Activated CD4-positive, alpha-beta T cell treated with anti-CD3 and anti-CD28 coated beads, Interleukin-2, amount 50 U/mL, for 24 hours (primary cell): ENCODE data around the gene ZNF19.
A peak's percentile ranks its signal among the peaks of the same experiment; 100 is the strongest.

Source experiments
- DNase-seq, 2 donors: peaks; one replicate each; pipeline ENCODE4 v3.0.0-alpha.2; 2020; ENCODE audit warnings: low read depth in 1 of 2, low spot score in 1 of 2

The ZNF19 gene

GRCh38 chr16:71491054-71491453 is 1.9 kb upstream of the ZNF19 start:
- DNase-seq: no peak

DNA sequence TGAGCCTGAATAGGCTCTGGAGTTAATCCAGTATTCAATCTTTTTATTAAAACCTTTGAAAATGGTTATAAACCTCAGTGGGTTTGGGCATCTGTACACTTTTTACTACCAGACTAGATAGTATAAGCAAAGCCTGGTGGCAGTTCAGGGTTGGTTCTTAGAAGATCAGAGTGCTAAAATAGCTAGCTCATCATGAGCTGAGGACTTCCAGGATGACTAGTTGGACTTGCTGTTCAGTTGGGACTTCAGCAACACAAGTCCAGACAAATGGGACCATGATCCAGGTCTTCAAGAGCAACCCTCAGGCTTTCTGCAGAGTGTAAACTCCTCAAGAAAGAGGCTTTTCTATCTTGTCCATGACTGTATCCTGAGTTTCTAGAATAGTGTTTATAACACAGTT is 1.2 kb upstream of the ZNF19 start:
- DNase-seq: no peak

GRCh38 chr16:71484006-71484893 is 4.9 kb downstream of the ZNF19 start:
- DNase-seq: peak; percentile 51 to 77

DNA sequence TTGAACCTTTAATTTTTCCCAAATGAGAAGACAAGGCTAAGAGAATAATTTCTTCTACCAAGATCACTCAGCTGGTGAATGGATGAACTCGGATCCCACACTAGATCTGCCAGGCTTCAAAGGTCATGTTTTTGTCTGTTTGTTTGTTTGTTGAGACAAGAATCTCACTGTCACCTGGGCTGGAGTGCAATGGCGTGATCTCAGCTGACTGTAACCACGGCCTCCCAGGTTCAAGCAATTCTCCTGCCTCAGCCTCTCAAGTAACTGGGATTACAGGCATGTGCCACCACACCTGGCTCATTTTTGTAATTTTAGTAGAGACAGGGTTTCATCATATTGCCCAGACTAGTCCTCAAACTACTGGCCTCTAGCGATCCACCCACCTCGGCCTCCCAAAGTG is 6.6 kb downstream of the ZNF19 start:
- DNase-seq: no peak

- no peak for DNase-seq
These were observed 8.2 kb downstream of the ZNF19 start for GRCh38 chr16:71480956-71481355.

- DNase-seq: no peak
These were observed 9.7 kb downstream of the ZNF19 start for GRCh38 chr16:71479420-71479819.

DNA sequence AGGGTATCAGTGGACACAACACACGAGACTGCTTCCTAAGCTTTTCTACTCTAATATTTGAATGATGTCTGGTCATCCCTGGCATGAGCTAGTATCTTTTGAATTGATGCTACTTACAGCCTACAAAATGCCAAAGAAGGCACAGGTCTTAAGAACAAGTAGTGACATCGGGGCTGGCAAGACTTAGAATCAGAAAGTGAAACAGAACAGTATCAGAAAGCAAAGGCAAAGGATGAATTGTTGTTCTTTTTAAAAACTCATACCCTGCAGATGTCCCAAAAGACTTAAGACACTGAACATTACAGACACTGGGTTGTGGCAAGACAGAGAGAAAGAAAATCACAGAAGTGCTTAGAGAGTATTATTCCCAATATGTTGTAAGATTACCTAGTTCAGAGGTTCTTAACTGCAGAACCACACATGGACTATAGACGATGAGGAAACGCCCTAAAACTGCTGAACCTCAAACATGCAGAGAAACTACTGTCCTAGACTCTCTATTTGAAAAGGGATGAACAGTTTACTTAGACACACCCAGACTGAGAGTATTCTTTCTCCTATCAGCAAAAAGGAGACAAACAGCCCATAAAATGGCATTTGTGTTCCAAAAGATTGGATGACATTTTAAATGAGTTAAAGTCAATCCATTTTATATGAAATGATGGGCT is 12.5 kb downstream of the ZNF19 start:
- DNase-seq: no peak

DNA sequence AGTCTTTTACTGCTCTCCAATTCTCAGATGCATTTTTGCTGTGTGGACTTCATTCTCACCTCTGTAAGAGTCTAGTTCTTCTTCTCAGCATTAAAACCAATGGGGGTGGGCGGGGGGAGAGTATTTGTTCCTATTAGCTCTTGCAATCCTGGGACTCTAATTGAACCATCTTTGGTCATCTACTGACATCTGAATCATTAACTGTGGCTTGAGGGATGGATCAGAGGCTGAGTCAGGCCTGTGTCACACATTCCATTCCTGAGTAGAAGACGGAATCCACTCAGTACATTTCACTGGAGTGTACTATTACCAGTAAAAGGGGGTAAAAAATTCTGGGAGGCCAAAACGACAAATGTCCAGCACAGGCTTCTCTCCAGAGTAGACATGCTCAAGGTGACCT is 14.3 kb downstream of the ZNF19 start:
- DNase-seq: no peak

GRCh38 chr16:71473891-71474290 is 15.2 kb downstream of the ZNF19 start:
- no peak for DNase-seq

DNA sequence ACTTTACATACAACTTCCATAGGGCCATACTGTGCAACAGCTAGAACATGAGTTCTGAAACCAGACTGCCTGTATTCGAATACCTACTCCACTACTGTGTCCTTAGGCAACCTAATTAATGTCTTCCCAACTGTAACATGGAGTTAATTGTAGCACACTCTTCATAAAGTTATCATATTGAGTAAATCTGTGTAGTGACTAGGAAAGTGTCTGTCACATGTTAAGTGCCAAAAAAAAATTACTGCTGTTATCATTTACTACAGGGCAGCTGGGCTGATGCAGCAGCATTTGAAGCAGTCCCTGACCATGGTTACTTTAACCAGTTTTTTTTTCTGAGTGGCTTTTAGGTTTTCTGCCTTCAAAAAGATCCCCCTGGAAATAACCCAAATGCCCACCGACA is 16.2 kb downstream of the ZNF19 start:
- no peak for DNase-seq

DNA sequence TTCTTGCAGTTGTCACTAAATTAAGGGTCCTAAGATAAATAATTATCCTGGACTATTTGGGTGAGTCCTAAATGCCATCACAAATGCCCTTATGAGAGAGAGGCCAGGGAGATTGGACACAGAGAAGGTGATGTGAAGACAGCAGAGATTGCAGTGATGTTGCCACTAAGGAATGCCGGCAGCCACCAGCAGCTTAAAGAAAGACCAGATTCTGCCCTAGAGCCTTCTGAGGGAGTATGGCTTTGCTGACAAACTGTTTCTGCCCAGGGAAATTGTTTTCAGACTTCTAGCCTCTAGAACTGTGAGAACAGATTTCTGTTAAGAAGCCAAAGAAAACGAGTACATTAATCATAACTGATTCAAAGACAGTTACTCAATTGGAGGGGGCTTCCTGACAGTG is 17.1 kb downstream of the ZNF19 start:
- no peak for DNase-seq

GRCh38 chr16:71467810-71468209 is 21.3 kb downstream of the ZNF19 start:
- peak in 1 of 2 donors; percentile 3 for DNase-seq

DNA sequence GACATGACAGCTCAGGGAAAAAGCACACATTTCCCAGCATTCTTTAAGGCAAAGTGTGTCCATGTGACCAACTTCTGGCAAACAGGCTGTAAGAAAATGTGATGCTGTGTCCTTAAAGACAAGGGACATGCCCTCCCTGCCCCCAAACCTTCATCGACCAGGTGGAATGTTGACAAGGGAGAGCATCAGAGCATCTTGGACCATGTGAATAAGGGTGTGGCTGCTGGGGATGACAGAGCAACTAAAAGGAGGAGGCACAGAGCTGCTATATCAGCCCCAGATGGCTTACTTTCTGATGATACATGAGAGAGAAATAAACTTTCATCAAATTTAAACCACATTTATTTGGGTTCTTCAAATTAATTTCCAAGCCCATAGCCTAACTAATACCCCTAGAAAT is 24.9 kb downstream of the ZNF19 start:
- no peak for DNase-seq

DNA sequence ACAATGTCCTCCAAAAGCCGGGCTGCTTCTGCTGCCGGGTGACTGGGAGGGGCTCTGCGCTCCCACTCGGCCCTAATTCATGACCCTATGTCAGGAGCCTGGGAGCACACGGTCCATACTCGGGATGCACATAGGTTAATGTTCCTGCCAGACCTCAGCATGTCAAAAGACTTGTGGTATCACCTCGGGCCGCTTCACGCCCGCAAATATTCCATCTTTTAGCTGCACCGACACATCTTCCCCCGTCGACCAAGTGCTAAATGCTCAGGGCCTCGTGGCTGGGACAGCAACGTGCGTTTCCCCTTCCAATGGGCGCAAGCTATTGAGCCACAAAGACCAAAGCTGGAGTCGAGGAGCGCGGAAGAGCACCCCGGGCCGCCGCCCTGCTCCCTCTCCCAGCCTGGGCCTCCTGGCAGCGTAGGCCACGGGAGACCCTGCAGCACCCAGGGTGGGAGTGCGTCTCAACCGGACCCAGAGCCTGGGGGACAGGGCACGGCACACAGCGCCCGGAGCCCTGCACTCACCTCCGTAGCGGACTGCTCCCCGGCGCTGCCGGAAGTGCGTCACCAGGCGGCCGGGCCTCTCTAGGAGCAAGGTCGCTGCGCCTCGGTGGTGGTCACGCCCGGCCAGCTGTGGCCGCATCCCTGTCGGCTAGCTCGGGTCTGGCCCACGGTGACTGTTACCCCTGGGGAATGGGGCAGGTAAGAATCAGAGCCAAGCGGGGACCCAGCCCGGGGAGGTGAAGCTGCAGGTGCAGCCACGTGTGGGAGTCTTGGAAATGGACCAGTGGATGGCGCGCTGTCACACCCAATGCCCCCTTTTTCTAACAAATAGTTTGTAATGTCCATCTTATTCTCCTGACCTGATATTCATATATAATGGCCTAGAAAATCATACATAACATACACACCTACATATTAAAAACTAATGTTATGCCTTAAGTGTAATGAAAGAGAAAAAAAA is 27.2 kb downstream of the ZNF19 start, which contains the start of gene ZNF23:
TSS of gene ZNF23 (minus strand) at position 562 of the 963 bp plus-strand sequence. CDS start 5,451 bp downstream, outside the sequence.
- peak; percentile 65 to 71 for DNase-seq

DNA sequence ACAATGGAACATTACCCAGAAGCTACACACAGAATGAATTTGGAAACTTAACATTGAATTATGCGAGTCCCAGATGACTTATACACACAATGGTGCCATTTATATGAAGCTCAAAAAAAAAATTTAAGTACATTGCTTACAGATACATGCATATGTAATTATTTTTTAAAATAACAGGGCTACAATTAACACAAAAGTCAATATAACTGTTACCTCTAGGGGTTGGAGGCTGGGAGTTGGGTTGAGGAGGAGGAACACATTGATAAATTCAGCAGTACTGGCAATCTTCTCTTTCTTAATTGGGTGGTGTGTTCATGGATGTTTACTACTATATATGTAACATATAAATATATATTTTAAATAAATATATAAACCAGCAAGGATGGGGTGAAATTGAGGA is 28.2 kb downstream of the ZNF19 start:
- no peak for DNase-seq

- no peak for DNase-seq
These were observed 28.9 kb downstream of the ZNF19 start for GRCh38 chr16:71460236-71460635.

- no peak for DNase-seq
These were observed 29.6 kb downstream of the ZNF19 start for GRCh38 chr16:71459510-71459909.

DNA sequence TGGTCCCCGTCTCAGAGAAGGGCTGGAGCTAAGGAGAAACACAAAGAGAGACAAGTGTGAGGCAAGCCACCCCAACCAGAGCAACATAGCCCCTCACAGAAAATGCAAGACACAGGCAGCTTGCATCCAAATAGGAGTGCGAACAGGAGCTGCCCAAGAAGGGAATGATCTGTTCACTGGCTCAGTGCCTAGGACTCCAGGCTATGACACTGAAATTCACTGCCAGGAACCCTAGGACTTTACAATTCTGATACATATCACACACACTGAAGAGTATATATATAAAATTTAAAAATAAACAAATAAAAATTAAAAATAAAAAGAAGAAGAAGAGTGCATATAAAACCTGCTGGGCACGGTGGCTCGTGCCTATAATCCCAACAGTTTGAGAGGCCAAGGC is 32.3 kb downstream of the ZNF19 start:
- no peak for DNase-seq

GRCh38 chr16:71453036-71453435 is 36.1 kb downstream of the ZNF19 start:
- DNase-seq: no peak

DNA sequence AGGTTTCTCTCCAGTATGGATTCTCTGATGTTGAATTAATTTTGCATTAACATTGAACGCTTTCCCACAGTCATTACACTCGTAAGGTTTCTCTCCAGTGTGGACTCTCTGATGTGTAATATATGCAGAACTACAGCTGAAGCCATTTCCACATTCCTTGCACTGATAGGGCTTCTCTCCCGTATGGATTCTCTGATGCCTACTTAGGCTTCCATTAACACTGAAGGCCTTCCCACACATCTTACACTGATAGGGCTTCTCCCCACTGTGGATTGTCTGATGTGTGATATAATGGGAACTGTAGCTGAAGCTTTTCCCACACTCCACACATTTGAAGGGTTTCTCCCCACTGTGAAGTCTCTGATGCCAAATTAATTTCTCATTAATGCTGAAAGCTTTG is 40.1 kb downstream of the ZNF19 start:
- DNase-seq: no peak

- DNase-seq: no peak
These were observed 40.8 kb downstream of the ZNF19 start for GRCh38 chr16:71448274-71448866.
